BLaER1 treated with 17β-estradiol and CSF1 and Interleukin-3, amounts not matched to agents 10 nM and 100 nM (cell line): Measurements from ENCODE around the gene PPP2R5A.

ENCODE experiments used
- H3K27ac ChIP-seq, 11 experiments: shearing (Covaris generic); formaldehyde crosslinking; 2 replicates each; pipeline ENCODE4 v1.8.1; 2022
- H3K27me3 ChIP-seq, 11 experiments: shearing (Covaris generic); formaldehyde crosslinking; 2 replicates each; pipeline ENCODE4 v1.8.1; 2022
- H3K36me3 ChIP-seq, 11 experiments: shearing (Covaris generic); formaldehyde crosslinking; 2 replicates each; pipeline ENCODE4 v1.8.1; 2022
- H3K4me1 ChIP-seq, 10 experiments: shearing (Covaris generic); formaldehyde crosslinking; 2 replicates each; pipeline ENCODE4 v1.8.1; 2022
- H3K4me2 ChIP-seq, 11 experiments: shearing (Covaris generic); formaldehyde crosslinking; 2 replicates each; pipeline ENCODE4 v1.8.1; 2022
- H3K4me3 ChIP-seq, 10 experiments: shearing (Covaris generic); formaldehyde crosslinking; 2 replicates each; pipeline ENCODE4 v1.8.1; 2022
- H3K9ac ChIP-seq, 11 experiments: shearing (Covaris generic); formaldehyde crosslinking; 2 replicates each; pipeline ENCODE4 v1.8.1; 2022
- H3K9me3 ChIP-seq, 11 experiments: shearing (Covaris generic); formaldehyde crosslinking; replicated peaks in 1 of 11; 2 replicates each; pipeline ENCODE4 v1.8.1; 2022
- H4K20me1 ChIP-seq, 11 experiments: shearing (Covaris generic); formaldehyde crosslinking; 2 replicates each; pipeline ENCODE4 v1.8.1; 2022
- Cebpa-rat ChIP-seq, 11 experiments: shearing (Covaris generic); IDR thresholded peaks; 2 replicates each; pipeline ENCODE4 v1.8.1; 2022

Gene PPP2R5A

GRCh38 chr1:212359794-212360479 lies 74.7 kb downstream of the PPP2R5A start:
- Histone ChIP-seq H4K20me1 (peaks cover 0 to 21% (median 0%) of the 10 kb centered on the region in 11 experiments; a peak in 7 of 22 replicates), H3K4me2 (no peak overlapping the region), H3K4me1 (peaks cover 0 to 31% (median 14%) of the 10 kb centered on the region in 10 experiments; a peak in 14 of 20 replicates), H3K36me3 (peaks cover 87 to 100% (median 98%) of the 10 kb centered on the region in 11 experiments), H3K27ac (no peak overlapping the region), H3K9ac (no peak overlapping the region), H3K4me3 (no peak overlapping the region), H3K27me3 (no peaks in the 10 kb centered on the region), H3K9me3 (no peaks in the 10 kb centered on the region; a peak in 1 of 22 replicates)
- no peak for TF ChIP-seq Cebpa-rat (IDR thresholded peaks at IDR 0.05)

GRCh38 chr1:212364985-212365384 lies 79.8 kb downstream of the PPP2R5A start:
- Histone ChIP-seq H3K4me3 (no peak overlapping the region), H3K9me3 (peaks cover 0 to 11% (median 7%) of the 10 kb centered on the region in 11 experiments; a peak in 10 of 22 replicates), H3K9ac (no peak overlapping the region), H3K4me2 (no peak overlapping the region), H3K27ac (no peak overlapping the region), H3K4me1 (0 out of 20 replicates have a peak, but pooled peaks cover 0 to 6% (median 0%) of the 10 kb centered on the region in 10 experiments), H3K36me3 (peaks cover 98 to 100% (median 99%) of the 10 kb centered on the region in 11 experiments), H3K27me3 (no peaks in the 10 kb centered on the region), H4K20me1 (peaks cover 5 to 34% (median 19%) of the 10 kb centered on the region in 11 experiments; a peak in 19 of 22 replicates)
- no peak for TF ChIP-seq Cebpa-rat (IDR thresholded peaks at IDR 0.05)

DNA sequence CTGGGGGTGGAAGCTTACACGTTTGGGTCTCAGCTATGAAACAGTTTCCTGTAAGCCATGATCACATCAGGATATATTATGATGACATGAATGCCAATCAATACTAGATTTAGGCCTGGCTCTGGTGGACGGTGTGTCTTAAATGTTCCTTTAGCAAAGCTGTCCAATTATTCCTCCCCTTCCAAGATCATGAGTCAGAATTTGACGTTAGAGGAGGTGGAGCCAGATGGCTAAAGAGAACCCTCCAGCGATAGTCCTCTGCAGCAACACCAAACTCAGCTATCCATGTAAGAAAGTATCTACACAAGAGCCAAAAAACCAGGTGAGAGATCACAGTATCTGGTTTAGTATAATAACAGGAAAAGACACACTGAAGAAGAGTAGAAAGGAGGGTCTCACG lies 81.7 kb downstream of the PPP2R5A start:
- H3K36me3 ChIP-seq = peaks cover 97 to 100% (median 99%) of the 10 kb centered on the region in 11 experiments
- H3K27ac ChIP-seq = no peak overlapping the region
- no peak for TF ChIP-seq Cebpa-rat (IDR thresholded peaks at IDR 0.05)
- H3K4me3 ChIP-seq = no peak overlapping the region
- no peak overlapping the region for H3K4me2 ChIP-seq
- H3K9me3 ChIP-seq = peaks cover 0 to 12% (median 8%) of the 10 kb centered on the region in 11 experiments; a peak in 16 of 22 replicates
- no peaks in the 10 kb centered on the region for H3K27me3 ChIP-seq
- H3K4me1 ChIP-seq = 0 out of 20 replicates have a peak, but pooled peaks cover 0 to 6% (median 0%) of the 10 kb centered on the region in 10 experiments
- H4K20me1 ChIP-seq = peaks cover 5 to 27% (median 14%) of the 10 kb centered on the region in 11 experiments; a peak in 19 of 22 replicates
- no peak overlapping the region for H3K9ac ChIP-seq

GRCh38 chr1:212367474-212368072 lies 82.4 kb downstream of the PPP2R5A start:
- Histone ChIP-seq H3K4me1 (0 out of 20 replicates have a peak, but pooled peaks cover 0 to under 1% (median 0%) of the 10 kb centered on the region in 10 experiments), H3K27me3 (no peaks in the 10 kb centered on the region), H3K4me3 (no peak overlapping the region), H3K9ac (no peak overlapping the region), H3K27ac (no peak overlapping the region), H4K20me1 (peaks cover 5 to 27% (median 14%) of the 10 kb centered on the region in 11 experiments; a peak in 19 of 22 replicates), H3K4me2 (no peak overlapping the region), H3K9me3 (peaks cover 3 to 18% (median 13%) of the 10 kb centered on the region in 11 experiments; a peak in 20 of 22 replicates), H3K36me3 (peaks cover 97 to 100% (median 99%) of the 10 kb centered on the region in 11 experiments)
- TF ChIP-seq Cebpa-rat (IDR thresholded peaks at IDR 0.05) = no peak

GRCh38 chr1:212368073-212368484 lies 82.9 kb downstream of the PPP2R5A start:
- no peak for TF ChIP-seq Cebpa-rat (IDR thresholded peaks at IDR 0.05)
- no peaks in the 10 kb centered on the region for H3K27me3 ChIP-seq
- H3K4me3 ChIP-seq = no peak overlapping the region
- no peaks in the 10 kb centered on the region for H3K4me1 ChIP-seq
- no peak overlapping the region for H3K27ac ChIP-seq
- no peak overlapping the region for H3K9ac ChIP-seq
- peaks cover 97 to 100% (median 99%) of the 10 kb centered on the region in 11 experiments for H3K36me3 ChIP-seq
- H4K20me1 ChIP-seq = peaks cover 5 to 27% (median 14%) of the 10 kb centered on the region in 11 experiments; a peak in 19 of 22 replicates
- no peak overlapping the region for H3K4me2 ChIP-seq
- H3K9me3 ChIP-seq = peaks cover 8 to 23% (median 18%) of the 10 kb centered on the region in 11 experiments

DNA sequence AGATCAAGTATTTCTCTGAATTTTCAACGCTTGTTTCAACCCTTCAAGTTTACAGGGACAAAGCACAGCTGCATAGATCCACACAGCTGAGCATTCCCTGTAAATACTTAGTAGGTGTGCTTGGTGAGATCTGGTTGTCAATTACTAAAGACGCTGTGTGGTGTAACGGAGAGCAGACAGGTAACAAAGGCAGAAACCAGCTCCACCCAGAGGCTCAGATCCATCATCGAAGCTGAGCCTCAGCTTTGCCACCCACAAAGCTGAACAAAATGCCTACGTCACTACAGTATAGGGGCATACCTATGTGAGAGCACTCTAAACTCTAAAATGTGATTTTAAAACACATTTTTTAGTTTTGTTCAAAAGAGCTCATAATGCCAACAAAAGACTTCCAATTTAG lies 90.8 kb downstream of the PPP2R5A start:
- Histone ChIP-seq H3K4me2 (no peak overlapping the region), H3K9ac (no peak overlapping the region), H3K9me3 (peaks cover 13 to 27% (median 18%) of the 10 kb centered on the region in 11 experiments), H3K27ac (no peak overlapping the region), H3K4me1 (peaks cover 0 to 1% (median 0%) of the 10 kb centered on the region in 10 experiments; a peak in 1 of 20 replicates), H3K4me3 (no peak overlapping the region), H3K36me3 (peaks cover 97 to 100% (median 100%) of the 10 kb centered on the region in 11 experiments), H4K20me1 (peaks cover 0 to 29% (median 0%) of the 10 kb centered on the region in 11 experiments; a peak in 7 of 22 replicates), H3K27me3 (no peaks in the 10 kb centered on the region)
- no peak for TF ChIP-seq Cebpa-rat (IDR thresholded peaks at IDR 0.05)

DNA sequence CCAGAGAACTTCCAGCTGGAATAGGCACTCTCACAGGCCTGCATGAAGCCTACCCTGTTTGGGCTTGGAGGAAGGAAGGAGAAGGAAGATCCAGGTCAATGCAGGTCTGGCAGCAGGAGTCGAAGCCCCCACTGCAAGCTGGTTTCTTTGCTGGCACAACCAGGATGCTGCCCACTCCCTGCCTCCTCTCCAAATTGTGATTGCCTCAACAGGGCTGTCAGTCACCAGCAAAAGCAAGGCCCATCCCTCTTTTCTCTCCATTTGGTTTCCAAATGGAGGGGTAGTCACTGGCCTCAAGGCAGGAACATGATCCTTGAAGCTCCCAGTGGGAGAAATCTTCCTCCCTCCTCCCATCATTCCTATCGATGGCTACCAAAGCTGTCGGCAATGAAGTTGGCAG lies 92.4 kb downstream of the PPP2R5A start:
- TF ChIP-seq Cebpa-rat (IDR thresholded peaks at IDR 0.05) = no peak
- peaks cover 8 to 17% (median 11%) of the 10 kb centered on the region in 11 experiments; a peak in 21 of 22 replicates for H3K9me3 ChIP-seq

GRCh38 chr1:212379366-212379765 lies 94.2 kb downstream of the PPP2R5A start:
- Histone ChIP-seq H3K9me3 (no peaks in the 10 kb centered on the region), H3K4me2 (no peak overlapping the region), H4K20me1 (peaks cover 0 to 34% (median 6%) of the 10 kb centered on the region in 11 experiments; a peak in 8 of 22 replicates), H3K4me1 (peaks cover 0 to 10% (median 0%) of the 10 kb centered on the region in 10 experiments; a peak in 3 of 20 replicates), H3K9ac (no peak overlapping the region), H3K27me3 (no peaks in the 10 kb centered on the region), H3K36me3 (peaks cover 95 to 100% (median 99%) of the 10 kb centered on the region in 11 experiments), H3K4me3 (no peak overlapping the region), H3K27ac (no peak overlapping the region)
- no peak for TF ChIP-seq Cebpa-rat (IDR thresholded peaks at IDR 0.05)

More for the DNA sequence above, 92.4 kb downstream of the PPP2R5A start:
- H3K4me2 ChIP-seq = no peak overlapping the region
- no peak overlapping the region for H3K4me3 ChIP-seq
- peaks cover 0 to 31% (median 0%) of the 10 kb centered on the region in 11 experiments; a peak in 7 of 22 replicates for H4K20me1 ChIP-seq
- no peak overlapping the region for H3K27ac ChIP-seq
- H3K36me3 ChIP-seq = peaks cover 95 to 100% (median 99%) of the 10 kb centered on the region in 11 experiments
- no peak overlapping the region for H3K9ac ChIP-seq
- no peaks in the 10 kb centered on the region for H3K27me3 ChIP-seq
- peaks cover 0 to 10% (median 0%) of the 10 kb centered on the region in 10 experiments; a peak in 3 of 20 replicates for H3K4me1 ChIP-seq
